ENCODE data around the gene PDE11A.

GRCh38 chr2:177909962-177910361, 162.6 kb downstream of the PDE11A start:
- TF ChIP-seq CTCF (IDR thresholded peaks at IDR 0.05) (no peak), POLR2A (IDR thresholded peaks at IDR 0.05) (no peak)
